ENCODE results near the gene RXRG. TPM values are rescaled to one million over a fixed set of nuclear protein-coding genes. Genes with fewer than 3 reads are reported as not detected.
A peak's percentile ranks its signal among the peaks of the same experiment; 100 is the strongest.

RXRG gene
- total and polyA plus RNA-seq, 12 donors, result 1.2 to 16.3 (median 4.1) TPM

GRCh38 chr1:165439330-165439729 lies 5.6 kb downstream of the RXRG start:
- peak overlapping the region in 1 of 10 donors; percentile 2 for H3K27ac ChIP-seq
- TF ChIP-seq CTCF (IDR thresholded peaks at IDR 0.05), result no peak
- H3K36me3 ChIP-seq, result no peaks in the 10 kb centered on the region
- ATAC-seq, result no peak
- no peak overlapping the region for H3K4me3 ChIP-seq
- H3K9me3 ChIP-seq, result no peaks in the 10 kb centered on the region
- peaks cover 0 to 14% (median 9%) of the 10 kb centered on the region in 9 donors for H3K4me1 ChIP-seq
- H3K27me3 ChIP-seq, result peaks cover 0 to 30% (median 0%) of the 10 kb centered on the region in 7 donors
- intact Hi-C loops (cut with DNase I), result no loop called here
- DNase-seq, result no peak
- 61 to 64% methylated on average over 6 of the region's 6 CpGs for WGBS, 2 donors

GRCh38 chr1:165436994-165437393 lies 7.9 kb downstream of the RXRG start:
- Histone ChIP-seq H3K36me3 (no peaks in the 10 kb centered on the region), H3K27me3 (peaks cover 0 to 8% (median 0%) of the 10 kb centered on the region in 7 donors), H3K9me3 (no peaks in the 10 kb centered on the region), H3K4me1 (peaks cover 0 to 4% (median 0%) of the 10 kb centered on the region in 9 donors), H3K4me3 (no peak overlapping the region), H3K27ac (no peak overlapping the region)
- no peak for ATAC-seq
- 85 to 92% methylated on average over 2 of the region's 2 CpGs for WGBS, 2 donors
- TF ChIP-seq CTCF (IDR thresholded peaks at IDR 0.05), result no peak
- intact Hi-C loops (cut with DNase I), result no loop called here
- DNase-seq, result no peak

- Histone ChIP-seq H3K4me3 (no peak overlapping the region), H3K4me1 (peaks cover 0 to 1% (median 0%) of the 10 kb centered on the region in 9 donors), H3K9me3 (no peaks in the 10 kb centered on the region), H3K27me3 (peaks cover 0 to under 1% (median 0%) of the 10 kb centered on the region in 7 donors), H3K36me3 (no peaks in the 10 kb centered on the region), H3K27ac (no peak overlapping the region)
- WGBS, 2 donors, result 78 to 82% methylated on average over 2 of the region's 2 CpGs
- DNase-seq, result no peak
- TF ChIP-seq CTCF (IDR thresholded peaks at IDR 0.05), result no peak
- intact Hi-C loops (cut with DNase I), result loop anchor here in 1 of 10 donors (1.0 kb wide), 1 partner anchor 32 kb away; no protein-coding TSS in a partner anchor
- no peak for ATAC-seq
Observed at GRCh38 chr1:165435801-165436200, 9.1 kb downstream of the RXRG start.

GRCh38 chr1:165434281-165434680 lies 10.6 kb downstream of the RXRG start:
- Histone ChIP-seq H3K36me3 (no peaks in the 10 kb centered on the region), H3K9me3 (no peaks in the 10 kb centered on the region), H3K4me3 (no peak overlapping the region), H3K4me1 (no peaks in the 10 kb centered on the region), H3K27me3 (no peaks in the 10 kb centered on the region), H3K27ac (no peak overlapping the region)
- TF ChIP-seq CTCF (IDR thresholded peaks at IDR 0.05), result no peak
- no peak for ATAC-seq
- no peak for DNase-seq
- intact Hi-C loops (cut with DNase I), result no loop called here
- WGBS, 2 donors, result 58% methylated on average over 2 of the region's 2 CpGs
